ENCODE results near the gene EQTN.

The EQTN gene

GRCh38 chr9:27328483-27328882 lies 31.5 kb upstream of the EQTN start:
- Histone ChIP-seq H3K4me3 (ENCODE audit: insufficient read depth, low read length, poor library complexity, severe bottlenecking) (no peak overlapping the region), H3K9me2 (replicated peaks; ENCODE audit: insufficient read depth, low read length) (no peaks in the 10 kb centered on the region), H3K27me3 (ENCODE audit: low read length) (no peaks in the 10 kb centered on the region; the same call in 1 of the 2 replicates), H3K36me3 (ENCODE audit: low read length) (no peaks in the 10 kb centered on the region), H3K79me2 (ENCODE audit: insufficient read depth, low read length) (no peaks in the 10 kb centered on the region), H3K9me3 (ENCODE audit: insufficient read depth, low read length) (no peaks in the 10 kb centered on the region), H3F3A (ENCODE audit: insufficient read depth) (no peaks in the 10 kb centered on the region), H4K20me1 (ENCODE audit: low read depth, low read length) (no peaks in the 10 kb centered on the region), H2AFZ (ENCODE audit: low read depth, low read length, severe bottlenecking) (no peak overlapping the region), H3K9ac (ENCODE audit: low read length) (no peak overlapping the region), H3K27ac (ENCODE audit: low read depth, low read length) (no peak overlapping the region), H3K4me2 (ENCODE audit: low read depth, low read length, poor library complexity, severe bottlenecking) (no peak overlapping the region)
- TF ChIP-seq EZH2phosphoT487 (conservative IDR thresholded peaks at IDR 0.05; ENCODE audit: low read length) = no peak
- TF ChIP-seq CTCF (IDR thresholded peaks at IDR 0.05; ENCODE audit: insufficient read depth, low read length, poor library complexity, severe bottlenecking) = no peak

GRCh38 chr9:27311184-27311583 lies 14.2 kb upstream of the EQTN start:
- Histone ChIP-seq H3K9ac (ENCODE audit: low read length) (no peak overlapping the region), H3K4me2 (ENCODE audit: low read depth, low read length, poor library complexity, severe bottlenecking) (no peak overlapping the region), H3K79me2 (ENCODE audit: insufficient read depth, low read length) (no peaks in the 10 kb centered on the region), H3K9me2 (replicated peaks; ENCODE audit: insufficient read depth, low read length) (no peaks in the 10 kb centered on the region), H3K27ac (ENCODE audit: low read depth, low read length) (no peak overlapping the region), H3K36me3 (ENCODE audit: low read length) (no peaks in the 10 kb centered on the region), H3F3A (ENCODE audit: insufficient read depth) (no peaks in the 10 kb centered on the region), H3K27me3 (ENCODE audit: low read length) (no peaks in the 10 kb centered on the region), H2AFZ (ENCODE audit: low read depth, low read length, severe bottlenecking) (no peak overlapping the region), H3K4me3 (ENCODE audit: insufficient read depth, low read length, poor library complexity, severe bottlenecking) (no peak overlapping the region), H4K20me1 (ENCODE audit: low read depth, low read length) (no peaks in the 10 kb centered on the region), H3K9me3 (ENCODE audit: insufficient read depth, low read length) (no peaks in the 10 kb centered on the region)
- TF ChIP-seq EZH2phosphoT487 (conservative IDR thresholded peaks at IDR 0.05; ENCODE audit: low read length) (no peak), CTCF (IDR thresholded peaks at IDR 0.05; ENCODE audit: insufficient read depth, low read length, poor library complexity, severe bottlenecking) (no peak)

GRCh38 chr9:27310582-27310981 lies 13.6 kb upstream of the EQTN start:
- no peaks in the 10 kb centered on the region for H4K20me1 ChIP-seq (ENCODE audit: low read depth, low read length)
- TF ChIP-seq CTCF (IDR thresholded peaks at IDR 0.05; ENCODE audit: insufficient read depth, low read length, poor library complexity, severe bottlenecking) (no peak), EZH2phosphoT487 (conservative IDR thresholded peaks at IDR 0.05; ENCODE audit: low read length) (no peak)
- no peak overlapping the region for H3K4me2 ChIP-seq (ENCODE audit: low read depth, low read length, poor library complexity, severe bottlenecking)
- no peak overlapping the region for H2AFZ ChIP-seq (ENCODE audit: low read depth, low read length, severe bottlenecking)
- no peaks in the 10 kb centered on the region for H3F3A ChIP-seq (ENCODE audit: insufficient read depth)
- H3K4me3 ChIP-seq (ENCODE audit: insufficient read depth, low read length, poor library complexity, severe bottlenecking) = no peak overlapping the region
- no peak overlapping the region for H3K27ac ChIP-seq (ENCODE audit: low read depth, low read length)
- H3K36me3 ChIP-seq (ENCODE audit: low read length) = no peaks in the 10 kb centered on the region
- no peaks in the 10 kb centered on the region for H3K79me2 ChIP-seq (ENCODE audit: insufficient read depth, low read length)
- no peaks in the 10 kb centered on the region for H3K9me3 ChIP-seq (ENCODE audit: insufficient read depth, low read length)
- no peaks in the 10 kb centered on the region for H3K27me3 ChIP-seq (ENCODE audit: low read length)
- H3K9ac ChIP-seq (ENCODE audit: low read length) = no peak overlapping the region
- no peaks in the 10 kb centered on the region for H3K9me2 ChIP-seq (replicated peaks; ENCODE audit: insufficient read depth, low read length)

Measured in SU-DHL-6 (cell line).